K562 (cell line): ENCODE data around the gene C1RL. TPM values are rescaled to one million over a fixed set of nuclear protein-coding genes. Genes with fewer than 3 reads are reported as not detected.

Source experiments
- ATAC-seq: fragments of 200-7000 bp; cut with Tn5 transposase; 3 replicates; pipeline ENCODE4 v1.9.1; 2020; ENCODE audit warnings: moderate library complexity
- BruUV-seq: library from RNA; stranded (reverse); fragments of 400-500 nt; replicated peaks from 2 replicates; lab custom pipeline; 2021; lab: Mats Ljungman, UMichigan
- CTCF ChIA-PET: fragments of 300-600 bp; formaldehyde crosslinking; extraction: SDS; loops from one replicate; lab custom pipeline; 2021; ENCODE audit warnings: low intra/inter-chr PET ratio; lab: Yijun Ruan, JAX
- POLR2A ChIA-PET: fragments of 300-600, 350-650 bp; sonication (Branson Sonifier 250); formaldehyde crosslinking; extraction: SDS; loops from one replicate; lab custom pipeline; 2021; ENCODE audit warnings: antibody characterized with exemption, inconsistent platforms; lab: Yijun Ruan, JAX
- DNase-seq, 4 experiments: peaks; one replicate each; pipeline versions ENCODE4 v3.0.0 to v3.0.0-alpha.2; 2011 to 2018; ENCODE audit warnings: low spot score in 3 of 4, mixed read lengths in 3 of 4; ENCODE audit errors: extremely low read depth in 1 of 4
- FAIRE-seq: peaks from 2 replicates; lab custom pipeline; 2011; peaks lifted over from hg19 to GRCh38; lab: Jason Lieb, UNC
- H2AFZ ChIP-seq: 2 replicates; pipeline ENCODE4 v1.6.0; 2011; ENCODE audit warnings: low read depth, low read length, control low read depth, inconsistent platforms
- H3K27ac ChIP-seq: fragments of 200-600 bp; 3 replicates; pipeline ENCODE4 v1.8.0; 2011; ENCODE audit warnings: low read depth, mild to moderate bottlenecking, control low read depth, inconsistent platforms, low read length, moderate library complexity, mixed read lengths; ENCODE audit errors: extremely low read depth
- H3K27me3 ChIP-seq, 2 experiments: fragments of 300-600 bp in 1 of 2; 2 replicates in 1 of 2; 3 replicates in 1 of 2; pipeline versions ENCODE4 v1.6.0 to v1.8.0; 2011; ENCODE audit warnings: inconsistent platforms in 2 of 2, low read length in 2 of 2, mild to moderate bottlenecking in 1 of 2, mixed read lengths in 1 of 2, moderate library complexity in 1 of 2; ENCODE audit not compliant: control insufficient read depth in 2 of 2, insufficient read depth in 2 of 2
- H3K36me3 ChIP-seq: fragments of 300-600 bp; 3 replicates; pipeline ENCODE4 v1.8.0; 2011; ENCODE audit warnings: mild to moderate bottlenecking, low read length, inconsistent platforms; ENCODE audit not compliant: control insufficient read depth, insufficient read depth
- H3K4me1 ChIP-seq, 2 experiments: fragments of 200-600 bp in 1 of 2; replicated peaks in 1 of 2; 2 replicates in 1 of 2; 3 replicates in 1 of 2; pipeline versions ENCODE4 v1.5.1 to v1.8.0; 2011; ENCODE audit warnings: inconsistent platforms in 2 of 2, low read length in 2 of 2, mild to moderate bottlenecking in 1 of 2, mixed read lengths in 1 of 2, moderate library complexity in 1 of 2; ENCODE audit not compliant: control insufficient read depth in 2 of 2, insufficient read depth in 2 of 2
- H3K4me2 ChIP-seq: 2 replicates; pipeline ENCODE4 v1.6.1; 2011; ENCODE audit warnings: low read length, control low read depth, inconsistent platforms, mixed read lengths; ENCODE audit not compliant: insufficient read depth
- H3K4me3 ChIP-seq: fragments of 200-600 bp; sonication (generic), shearing (Covaris generic); 2 replicates; pipeline ENCODE4 v1.5.1; 2016; ENCODE audit warnings: control low read depth, inconsistent platforms
- H3K79me2 ChIP-seq: fragments of 200-600 bp; 3 replicates; pipeline ENCODE4 v1.8.0; 2011; ENCODE audit warnings: low read length, inconsistent platforms; ENCODE audit not compliant: control insufficient read depth, insufficient read depth
- H3K9ac ChIP-seq, 2 experiments: 2 replicates each; pipeline versions ENCODE4 v1.6.0 to v1.6.1; 2011; ENCODE audit warnings: low read depth in 2 of 2, low read length in 2 of 2, control low read depth in 1 of 2, inconsistent platforms in 1 of 2, mild to moderate bottlenecking in 1 of 2, mixed read lengths in 1 of 2; ENCODE audit not compliant: insufficient read depth in 1 of 2
- H3K9me1 ChIP-seq: one replicate; pipeline ENCODE4 v1.6.0; 2011; ENCODE audit warnings: inconsistent platforms, mild to moderate bottlenecking, low read length, moderate library complexity; ENCODE audit not compliant: control insufficient read depth, insufficient read depth
- H3K9me3 ChIP-seq: replicated peaks from 2 replicates; pipeline ENCODE4 v1.5.1; 2011; ENCODE audit warnings: low read depth, low read length, inconsistent platforms; ENCODE audit not compliant: control insufficient read depth, insufficient read depth
- H4K20me1 ChIP-seq: replicated peaks from 2 replicates; pipeline ENCODE4 v1.6.1; 2011; ENCODE audit warnings: low read length, inconsistent platforms, mixed read lengths; ENCODE audit not compliant: control insufficient read depth, insufficient read depth
- ATF1 ChIP-seq, 2 experiments: fragments of 450-650 bp in 1 of 2; IDR thresholded peaks; 2 replicates each; pipeline ENCODE4 v1.6.1; 2016; ENCODE audit warnings: missing compliant biosample characterization in 1 of 2, missing genetic modification characterization in 1 of 2
- CBFA2T3 ChIP-seq: fragments of 450-650 bp; IDR thresholded peaks from 2 replicates; pipeline ENCODE4 v1.6.1; 2017
- CBX5 ChIP-seq: IDR thresholded peaks from 2 replicates; pipeline ENCODE4 v1.6.1; 2014; ENCODE audit warnings: low read depth, borderline replicate concordance
- CHD4 ChIP-seq: fragments of 200-600 bp; sonication (generic); IDR thresholded peaks from 3 replicates; pipeline ENCODE4 v1.6.1; 2012; ENCODE audit warnings: low read depth, mild to moderate bottlenecking, mixed read lengths, low read length, inconsistent platforms; ENCODE audit not compliant: insufficient read depth, insufficient replicate concordance, poor library complexity, severe bottlenecking
- FOXA1 ChIP-seq: fragments of 450-650 bp; IDR thresholded peaks from 2 replicates; pipeline ENCODE4 v1.6.1; 2016; ENCODE audit warnings: mild to moderate bottlenecking, borderline replicate concordance
- GATAD2A ChIP-seq: fragments of 450-650 bp; IDR thresholded peaks from 2 replicates; pipeline ENCODE4 v1.6.1; 2017
- KLF6 ChIP-seq: fragments of 250-450 bp; sonication (Bioruptor Pico); IDR thresholded peaks from 2 replicates; pipeline ENCODE4 v1.4.0; 2020; ENCODE audit warnings: mild to moderate bottlenecking, moderate library complexity, borderline replicate concordance
- NFE2 ChIP-seq: IDR thresholded peaks from 2 replicates; pipeline ENCODE4 v1.6.1; 2014; ENCODE audit warnings: antibody characterized with exemption, low read depth
- RB1 ChIP-seq: fragments of 450-650 bp; IDR thresholded peaks from 2 replicates; pipeline ENCODE4 v1.6.1; 2017; ENCODE audit warnings: low read depth, mild to moderate bottlenecking
- U2AF2 ChIP-seq: fragments of 200-400 bp; formaldehyde crosslinking; optimal IDR thresholded peaks from 2 replicates; pipeline ENCODE3; 2017; ENCODE audit warnings: low read depth, mild to moderate bottlenecking, low read length
- ZNF197 ChIP-seq: fragments of 200-800 bp; sonication (Bioruptor generic); IDR thresholded peaks from 2 replicates; pipeline ENCODE4 v1.6.1; 2016; ENCODE audit warnings: low read depth, missing genetic modification characterization, missing compliant biosample characterization
- WGBS: fragments of 100-300 bp; shearing (Covaris generic); methylation state at CpG from one replicate; pipeline ENCODE4 v1.1.6; 2016; ENCODE audit warnings: low coverage, mixed read lengths; ENCODE audit not compliant: insufficient coverage; ENCODE audit errors: missing lambda C conversion rate; 5-methylcytosine and 5-hydroxymethylcytosine counted together
- in situ Hi-C: fragments of 300-500 bp; cut with MboI; formaldehyde crosslinking; loops from 4 replicates; pipeline ENCODE4 v1.15.0; 2018; ENCODE audit warnings: inconsistent platforms, mixed read lengths
- intact Hi-C: fragments of 100-400 bp; cut with micrococcal nuclease; formaldehyde crosslinking; loops from 2 replicates; pipeline ENCODE4 v1.14.2; 2022
- polyA plus RNA-seq, 8 experiments: library from polyadenylated mRNA; depleted of rRNA in 4 of 8; stranded (reverse) in 5 of 8; unstranded in 3 of 8; fragments of >200 nt; fragmentation: Nextera tagmentation in 2 of 8; fragmentation: Illumina TruSeq in 1 of 8; extraction: Ambion mirVana in 2 of 8; extraction: Trizol in 1 of 8; gene quantifications; 2 replicates each; pipeline versions ENCODE4 v1.2.1 to v1.2.3, GENCODE V29; 2011 to 2014; ENCODE audit warnings: inconsistent platforms in 1 of 8, missing spikeins in 1 of 8
- total RNA-seq, 7 experiments: library from RNA; depleted of rRNA in 6 of 7; stranded (reverse); fragments of >200 nt in 6 of 7; fragmentation: Illumina TruSeq in 2 of 7; extraction: Trizol in 2 of 7; gene quantifications; 2 replicates each; pipeline versions ENCODE4 v1.2.1 to v1.2.3, GENCODE V29; 2011 to 2021; ENCODE audit warnings: low replicate concordance in 1 of 7
- TF ChIP-seq, protein P1 (sequence below): fragments of 250-450 bp; sonication (Bioruptor Pico); IDR thresholded peaks from 2 replicates; pipeline ENCODE4 v1.5.0; 2021; ENCODE audit warnings: mild to moderate bottlenecking, borderline replicate concordance

Gene C1RL
- total and polyA plus RNA-seq, 9 of the 15 experiments (the other 6 are each of a cell fraction or from before 2014, with no cell fraction given) = 1.4 to 10.7 (median 8.0) TPM

DNA sequence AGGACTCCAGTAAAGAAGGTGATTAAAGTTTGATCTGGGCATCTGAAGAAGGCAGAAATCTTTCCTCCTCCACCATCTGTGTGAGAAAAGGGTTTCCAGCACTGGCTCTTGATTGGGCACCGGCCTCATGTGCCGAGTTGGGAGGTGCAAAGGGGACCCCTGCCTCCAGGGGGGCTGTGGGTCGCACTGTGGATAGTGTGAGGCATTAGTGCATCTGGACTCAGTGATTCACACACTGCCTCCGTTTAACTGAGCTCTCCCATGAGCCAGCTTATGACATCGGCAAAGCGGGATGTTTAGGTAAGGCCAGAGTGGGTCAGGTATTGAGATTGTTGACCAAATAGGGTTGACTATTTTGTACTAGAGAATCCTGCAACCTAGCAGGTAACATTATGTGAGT, 39.6 kb downstream of the C1RL start (continued):
- TF ChIP-seq, protein P1, sequence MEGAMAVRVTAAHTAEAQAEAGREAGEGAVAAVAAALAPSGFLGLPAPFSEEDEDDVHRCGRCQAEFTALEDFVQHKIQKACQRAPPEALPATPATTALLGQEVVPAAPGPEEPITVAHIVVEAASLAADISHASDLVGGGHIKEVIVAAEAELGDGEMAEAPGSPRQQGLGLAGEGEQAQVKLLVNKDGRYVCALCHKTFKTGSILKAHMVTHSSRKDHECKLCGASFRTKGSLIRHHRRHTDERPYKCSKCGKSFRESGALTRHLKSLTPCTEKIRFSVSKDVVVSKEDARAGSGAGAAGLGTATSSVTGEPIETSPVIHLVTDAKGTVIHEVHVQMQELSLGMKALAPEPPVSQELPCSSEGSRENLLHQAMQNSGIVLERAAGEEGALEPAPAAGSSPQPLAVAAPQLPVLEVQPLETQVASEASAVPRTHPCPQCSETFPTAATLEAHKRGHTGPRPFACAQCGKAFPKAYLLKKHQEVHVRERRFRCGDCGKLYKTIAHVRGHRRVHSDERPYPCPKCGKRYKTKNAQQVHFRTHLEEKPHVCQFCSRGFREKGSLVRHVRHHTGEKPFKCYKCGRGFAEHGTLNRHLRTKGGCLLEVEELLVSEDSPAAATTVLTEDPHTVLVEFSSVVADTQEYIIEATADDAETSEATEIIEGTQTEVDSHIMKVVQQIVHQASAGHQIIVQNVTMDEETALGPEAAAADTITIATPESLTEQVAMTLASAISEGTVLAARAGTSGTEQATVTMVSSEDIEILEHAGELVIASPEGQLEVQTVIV (CRISPR knock-in tag) = no peak
- no peak for TF ChIP-seq CBX5
- no peak for TF ChIP-seq CHD4
- no peak for TF ChIP-seq FOXA1
- no peak for TF ChIP-seq U2AF2
- no peak for TF ChIP-seq KLF6 (CRISPR knock-in tag)
- no peak for TF ChIP-seq ZNF197 (CRISPR knock-in tag)
- no peak for TF ChIP-seq RB1
- TF ChIP-seq NFE2 = no peak

DNA sequence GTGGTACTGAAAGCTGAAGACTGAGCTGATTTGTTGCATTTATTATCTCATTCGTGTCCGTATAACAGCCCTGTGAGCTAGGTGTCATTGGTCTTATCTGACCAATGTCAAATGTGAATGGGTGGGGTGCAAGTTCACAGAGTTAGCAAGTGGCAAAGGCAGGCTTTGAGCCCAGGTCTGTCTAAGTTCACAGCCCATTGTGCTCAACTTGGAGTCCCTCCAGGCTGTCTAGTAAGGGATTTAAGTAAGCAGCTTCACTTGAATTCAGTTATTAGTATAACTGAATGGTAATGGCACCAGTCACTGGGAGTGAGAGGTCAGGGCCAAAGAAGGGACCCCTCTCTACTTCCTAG, 40.0 kb downstream of the C1RL start:
- Histone ChIP-seq H3K9me3 (no peaks in the 10 kb centered on the region), H3K27me3 (no peaks in the 10 kb centered on the region; a peak in 1 of 5 replicates), H3K4me3 (no peak overlapping the region), H3K9ac (no peak overlapping the region), H3K4me1 (peaks cover 5 to 14% of the 10 kb centered on the region in 2 experiments; a peak in 3 of 5 replicates), H2AFZ (no peak overlapping the region), H4K20me1 (no peaks in the 10 kb centered on the region), H3K36me3 (no peaks in the 10 kb centered on the region), H3K79me2 (no peaks in the 10 kb centered on the region), H3K4me2 (no peak overlapping the region; the same call in 1 of the 2 replicates), H3K9me1 (no peaks in the 10 kb centered on the region), H3K27ac (0 out of 3 replicates have a peak overlapping the region, but pooled peaks have one; percentile 35)
- ChIA-PET POLR2A (interaction anchor here (0.8 to 1.4 kb wide), 5 partner anchors 11 to 143 kb away, joined by 3 to 5 read pairs (median 4); partner anchors contain the start of gene LPCAT3), CTCF (no interaction called here)
- DNase-seq (peak in 3 of 4 experiments; percentile 20 to 41 (median 27)), ATAC-seq (peak; percentile 63), FAIRE-seq (no peak)
- BruUV-seq = no TSS peak
- TF ChIP-seq GATAD2A (no peak), CBFA2T3 (peak; percentile 11; the same call in 1 of the 2 replicates), ATF1 (CRISPR knock-in tag; IDR thresholded peaks at IDR 0.05) (no peak), ATF1 (tag; IDR thresholded peaks at IDR 0.05) (0 out of 2 replicates have a peak, but pooled peaks have one; percentile 32)
- intact Hi-C loops (no loop called here), in situ Hi-C loops (no loop called here)
- WGBS = 0% methylated on average over 2 of the region's 2 CpGs
